Right atrium auricular region (tissue), 2 donors: Measurements from ENCODE around the gene DEPDC1B. TPM values are rescaled to one million over a fixed set of nuclear protein-coding genes. Genes with fewer than 3 reads are reported as not detected.
"Not testable (repeated sequence)": the region's sequence is repeated elsewhere in the genome, so short reads cannot be mapped to it uniquely, and the experiment has no call there.

Experiments used
- DNase-seq: peaks from one replicate; pipeline ENCODE4 v3.0.0-alpha.2; 2019; ENCODE audit warnings: low spot score
- H3K27ac ChIP-seq, 2 donors: fragments of 200-600 bp; sonication (generic); 1 replicate in 1 of 2; 2 replicates in 1 of 2; pipeline ENCODE4 v1.5.1; 2016 to 2019
- H3K27me3 ChIP-seq, 2 donors: fragments of 200-600 bp; sonication (generic); one replicate each; pipeline versions ENCODE4 v1.5.1 to v1.6.0; 2017 to 2019
- H3K36me3 ChIP-seq: fragments of 200-600 bp; sonication (generic); one replicate; pipeline ENCODE4 v1.5.1; 2016
- H3K4me1 ChIP-seq, 2 donors: fragments of 200-600 bp; sonication (generic); one replicate each; pipeline versions ENCODE4 v1.5.1 to v1.6.0; 2017 to 2019
- H3K4me3 ChIP-seq, 2 donors: fragments of 200-600 bp; sonication (generic); 1 replicate in 1 of 2; 2 replicates in 1 of 2; pipeline ENCODE4 v1.5.1; 2017 to 2019; ENCODE audit warnings: mild to moderate bottlenecking in 1 of 2, moderate library complexity in 1 of 2
- H3K9me3 ChIP-seq, 2 donors: fragments of 200-600 bp; sonication (generic); one replicate each; pipeline ENCODE4 v1.5.1; 2019
- CTCF ChIP-seq, 2 donors: fragments of 200-600 bp; sonication (generic); IDR thresholded peaks; one replicate each; pipeline ENCODE4 v1.5.1; 2019; ENCODE audit warnings: antibody characterized with exemption in 2 of 2
- total RNA-seq, 2 donors: library from RNA; depleted of rRNA; stranded (reverse); fragments of >200 nt; gene quantifications; one replicate each; pipeline ENCODE4 v1.1.0, GENCODE V29; 2016

Gene DEPDC1B
- total RNA-seq, 2 donors from 2014 or later: 0.16 TPM; not detected in 1

- Histone ChIP-seq H3K4me3 (no peak overlapping the region), H3K4me1 (no peaks in the 10 kb centered on the region), H3K36me3 (no peaks in the 10 kb centered on the region), H3K9me3 (no peaks in the 10 kb centered on the region), H3K27me3 (no peaks in the 10 kb centered on the region), H3K27ac (no peak overlapping the region)
- no peak for DNase-seq
- TF ChIP-seq CTCF (IDR thresholded peaks at IDR 0.05): no peak
Observed at GRCh38 chr5:60594715-60595477, 105.1 kb downstream of the DEPDC1B start.

GRCh38 chr5:60590172-60590571 is 109.8 kb downstream of the DEPDC1B start:
- Histone ChIP-seq H3K36me3 (no peaks in the 10 kb centered on the region), H3K4me3 (no peak overlapping the region), H3K9me3 (no peaks in the 10 kb centered on the region), H3K27ac (no peak overlapping the region), H3K27me3 (no peaks in the 10 kb centered on the region), H3K4me1 (no peaks in the 10 kb centered on the region)
- DNase-seq: no peak
- TF ChIP-seq CTCF (IDR thresholded peaks at IDR 0.05): no peak

GRCh38 chr5:60587312-60587711 is 112.7 kb downstream of the DEPDC1B start:
- not testable (repeated sequence) for H3K27ac ChIP-seq, H3K4me1 ChIP-seq

GRCh38 chr5:60586307-60586901 is 113.6 kb downstream of the DEPDC1B start:
- DNase-seq: no peak
- no peaks in the 10 kb centered on the region for H3K9me3 ChIP-seq
- no peaks in the 10 kb centered on the region for H3K27me3 ChIP-seq
- H3K4me3 ChIP-seq: no peak overlapping the region
- H3K27ac ChIP-seq: no peak overlapping the region
- no peak for TF ChIP-seq CTCF (IDR thresholded peaks at IDR 0.05)
- no peaks in the 10 kb centered on the region for H3K36me3 ChIP-seq
- H3K4me1 ChIP-seq: no peaks in the 10 kb centered on the region

More at GRCh38 chr5:60587312-60587711, 112.7 kb downstream of the DEPDC1B start:
- H3K9me3 ChIP-seq, H3K36me3 ChIP-seq, DNase-seq, H3K27me3 ChIP-seq, H3K4me3 ChIP-seq: not testable (repeated sequence)

- no peaks in the 10 kb centered on the region for H3K9me3 ChIP-seq
- no peak for TF ChIP-seq CTCF (IDR thresholded peaks at IDR 0.05)
- no peak overlapping the region for H3K27ac ChIP-seq
- H3K36me3 ChIP-seq: no peaks in the 10 kb centered on the region
- H3K4me3 ChIP-seq: no peak overlapping the region
- H3K4me1 ChIP-seq: no peaks in the 10 kb centered on the region
- DNase-seq: no peak
- no peaks in the 10 kb centered on the region for H3K27me3 ChIP-seq
Observed at GRCh38 chr5:60585618-60586017, 114.3 kb downstream of the DEPDC1B start.

- no peaks in the 10 kb centered on the region for H3K27me3 ChIP-seq
- H3K4me1 ChIP-seq: no peaks in the 10 kb centered on the region
- no peak for DNase-seq
- TF ChIP-seq CTCF (IDR thresholded peaks at IDR 0.05): no peak
- H3K4me3 ChIP-seq: no peak overlapping the region
- H3K36me3 ChIP-seq: no peaks in the 10 kb centered on the region
- H3K27ac ChIP-seq: no peak overlapping the region
- H3K9me3 ChIP-seq: no peaks in the 10 kb centered on the region
Observed at GRCh38 chr5:60584304-60584703, 115.7 kb downstream of the DEPDC1B start.
